GM21526 (cell line): ENCODE measurements around the gene SMG6.
"Not testable (repeated sequence)": the region's sequence is repeated elsewhere in the genome, so short reads cannot be mapped to it uniquely, and the experiment has no call there.

Experiments used
- ATAC-seq: cut with Tn5 transposase; IDR thresholded peaks from one replicate; pipeline ENCODE4 v1.9.1; 2021; ENCODE audit warnings: moderate library complexity; ENCODE audit not compliant: unreplicated experiment, low FRiP score

The SMG6 gene

GRCh38 chr17:2018716-2019510, 284.7 kb downstream of the SMG6 start:
- no peak for ATAC-seq

- no peak for ATAC-seq
These were observed 286.2 kb downstream of the SMG6 start for GRCh38 chr17:2017274-2017941.

- no peak for ATAC-seq
These were observed 287.1 kb downstream of the SMG6 start for GRCh38 chr17:2016494-2016893.

- ATAC-seq: no peak
These were observed 288.3 kb downstream of the SMG6 start for GRCh38 chr17:2015314-2015713.

- ATAC-seq: no peak
These were observed 289.6 kb downstream of the SMG6 start for GRCh38 chr17:2013994-2014317.

GRCh38 chr17:2013220-2013993, 290.2 kb downstream of the SMG6 start:
- not testable (repeated sequence) for ATAC-seq

GRCh38 chr17:2012499-2012898, 291.1 kb downstream of the SMG6 start:
- no peak for ATAC-seq

GRCh38 chr17:2011411-2012371, 291.9 kb downstream of the SMG6 start:
- no peak for ATAC-seq
